Subcutaneous preadipocyte (primary cell): ENCODE measurements around the gene SMIM36. TPM values are rescaled to one million over a fixed set of nuclear protein-coding genes. Genes with fewer than 3 reads are reported as not detected.

Experiments used
- small RNA-seq: library from RNA; depleted of rRNA; stranded (forward); fragments of <200 nt; gene quantifications from one replicate; pipeline ENCODE3, GENCODE V24; 2012
- total RNA-seq: library from RNA; depleted of rRNA; stranded (reverse); fragments of >200 nt; gene quantifications from 2 replicates; pipeline ENCODE4 v1.2.3, GENCODE V29; 2012

Gene SMIM36
- total RNA-seq, result not detected in 2 replicates

DNA sequence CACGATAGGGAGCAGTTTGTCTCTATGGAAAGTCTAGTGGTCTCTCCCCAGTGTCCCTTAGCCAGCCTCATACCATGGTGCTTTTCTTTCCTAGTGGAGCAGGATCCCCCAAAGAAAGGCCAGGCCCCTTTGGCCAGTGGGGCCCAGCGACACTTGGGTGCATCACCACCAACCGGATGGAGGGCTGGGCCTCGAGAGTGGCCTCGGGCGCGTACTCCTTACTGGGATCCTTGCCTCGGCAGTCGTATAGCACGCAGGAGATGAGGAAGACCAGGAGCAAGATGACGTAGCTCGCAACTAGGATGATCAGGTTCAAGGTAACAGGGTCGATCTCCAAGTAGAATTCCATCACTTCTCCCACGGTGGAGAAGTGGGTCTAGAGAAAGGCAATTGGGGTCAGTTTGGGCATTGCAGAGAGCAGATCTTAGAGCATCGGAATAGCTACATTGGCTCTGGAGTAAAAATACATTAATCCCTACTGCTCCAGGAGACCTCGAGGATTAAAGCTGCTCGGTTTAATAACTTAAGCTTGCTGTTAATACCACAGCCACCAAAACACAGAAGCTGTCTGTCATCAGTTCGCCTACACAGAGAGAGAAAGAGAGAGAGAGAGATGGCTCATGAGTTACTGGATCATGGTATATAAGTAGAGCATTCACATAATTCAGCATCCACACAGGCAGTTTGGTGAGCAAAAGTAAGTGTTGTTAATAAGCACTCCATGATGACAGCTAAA lies at the start of gene SMIM36:
Gene SMIM36 (minus strand): TSS at position 467 of the 736 bp plus-strand sequence.

DNA sequence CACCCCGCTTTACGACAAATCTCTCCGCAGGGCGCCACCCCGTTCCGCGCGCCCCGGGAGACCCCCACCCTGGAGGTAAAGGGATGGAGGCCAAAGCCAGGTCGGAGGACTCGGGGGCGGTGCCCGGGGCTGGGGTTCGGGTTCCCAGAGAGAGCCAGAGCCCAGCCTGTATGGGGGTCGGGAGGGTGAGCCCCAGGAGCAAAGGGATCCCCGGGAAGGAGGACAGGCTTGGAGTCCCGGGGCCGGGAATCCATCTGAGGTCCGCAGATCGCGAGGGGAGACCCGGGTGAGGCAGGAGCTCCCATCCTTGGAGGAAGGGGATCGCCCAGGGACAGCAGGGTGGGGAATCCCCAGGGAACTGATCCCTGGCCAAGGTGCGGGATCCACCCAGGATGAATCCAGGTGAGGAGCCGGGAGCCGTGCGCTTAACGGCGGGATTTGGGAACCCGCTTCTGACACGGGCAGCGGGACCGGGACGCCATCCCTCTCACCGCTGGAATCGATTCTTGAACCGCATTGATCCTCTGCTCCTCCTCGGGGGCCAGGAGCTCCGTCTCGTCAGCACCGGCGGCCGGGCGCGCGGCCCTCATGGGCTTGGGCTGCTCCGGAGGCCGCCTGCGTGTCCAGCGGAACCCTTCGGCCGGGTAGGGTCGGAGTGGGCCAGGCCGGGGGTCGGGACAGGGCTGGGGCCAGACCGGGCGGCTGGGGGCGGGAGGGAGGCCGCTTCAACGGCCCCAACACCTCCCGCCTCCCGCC lies 89.9 kb downstream of the SMIM36 start, which contains the start of gene MMD:
Gene MMD (minus strand): TSS at position 657 of the 756 bp plus-strand sequence. CDS start 140 bp downstream, at position 517.

Small RNAs within 50 kb of the gene (small RNA-seq; reads per million reads assigned to genes)
- not detected for gene RNU6-1249P

Other genes with a start within 250 kb of the SMIM36 start
- gene HLF, start 246.5 kb downstream of the SMIM36 start, total RNA-seq, result under 0.01 and 0.37 TPM in 2 replicates
- gene MMD, start 89.6 kb downstream of the SMIM36 start, total RNA-seq, result 65.1 and 118 TPM in 2 replicates
- 7.8 and 9.9 TPM in 2 replicates for gene TMEM100, start 211.4 kb upstream of the SMIM36 start, total RNA-seq
- 9.4 and 16.2 TPM in 2 replicates for gene PCTP, start 239.6 kb upstream of the SMIM36 start, total RNA-seq